Loucy (cell line): ENCODE results near the gene RNASE8.

Source experiments
- H2AFZ ChIP-seq: fragments of 200-600 bp; sonication (generic); 2 replicates; pipeline ENCODE4 v1.6.0; 2016; ENCODE audit warnings: antibody characterized with exemption, mild to moderate bottlenecking, low read length, moderate library complexity
- H3F3A ChIP-seq: fragments of 200-600 bp; 2 replicates; pipeline ENCODE4 v1.6.0; 2016; ENCODE audit warnings: antibody characterized with exemption, low read depth, mild to moderate bottlenecking
- H3K27me3 ChIP-seq: fragments of 200-600 bp; sonication (generic); 2 replicates; pipeline ENCODE4 v1.6.1; 2014; ENCODE audit warnings: low read length, mild to moderate bottlenecking; ENCODE audit not compliant: insufficient read depth, poor library complexity, severe bottlenecking
- H3K36me3 ChIP-seq: fragments of 200-600 bp; sonication (generic); 2 replicates; pipeline ENCODE4 v1.6.1; 2016; ENCODE audit warnings: low read length; ENCODE audit not compliant: insufficient read depth
- H3K4me1 ChIP-seq: fragments of 200-600 bp; sonication (generic); 2 replicates; pipeline ENCODE4 v1.5.1; 2014; ENCODE audit warnings: low read length, mild to moderate bottlenecking; ENCODE audit not compliant: insufficient read depth, poor library complexity, severe bottlenecking
- H3K4me2 ChIP-seq: fragments of 200-600 bp; sonication (generic); 2 replicates; pipeline ENCODE4 v1.6.0; 2014; ENCODE audit warnings: antibody characterized with exemption, low read length, low read depth, mild to moderate bottlenecking; ENCODE audit not compliant: poor library complexity, severe bottlenecking
- H3K4me3 ChIP-seq: fragments of 200-600 bp; sonication (generic); 2 replicates; pipeline ENCODE4 v1.5.1; 2014; ENCODE audit warnings: low read length, mild to moderate bottlenecking, mixed read lengths; ENCODE audit not compliant: poor library complexity, severe bottlenecking
- H3K79me2 ChIP-seq: fragments of 200-600 bp; sonication (generic); 2 replicates; pipeline ENCODE4 v1.6.1; 2014; ENCODE audit warnings: low read length; ENCODE audit not compliant: insufficient read depth
- H3K9ac ChIP-seq: fragments of 200-600 bp; sonication (generic); 2 replicates; pipeline ENCODE4 v1.6.0; 2014; ENCODE audit warnings: mild to moderate bottlenecking, low read depth, low read length, moderate library complexity; ENCODE audit not compliant: poor library complexity, severe bottlenecking
- H3K9me2 ChIP-seq: fragments of 200-600 bp; sonication (generic); replicated peaks from 2 replicates; pipeline ENCODE4 v1.6.1; 2016; ENCODE audit warnings: low read depth, low read length, mixed read lengths
- H3K9me3 ChIP-seq: fragments of 200-600 bp; sonication (generic); 2 replicates; pipeline ENCODE4 v1.6.1; 2014; ENCODE audit warnings: mild to moderate bottlenecking, antibody characterized with exemption, low read length, low read depth; ENCODE audit not compliant: insufficient read depth
- H4K20me1 ChIP-seq: fragments of 200-600 bp; sonication (generic); 2 replicates; pipeline ENCODE4 v1.6.0; 2014; ENCODE audit warnings: antibody characterized with exemption, low read length, mild to moderate bottlenecking; ENCODE audit not compliant: insufficient read depth, poor library complexity, severe bottlenecking
- EZH2phosphoT487 ChIP-seq: fragments of 200-600 bp; IDR thresholded peaks from 2 replicates; pipeline ENCODE4 v1.6.1; 2018; ENCODE audit warnings: antibody characterized with exemption, mild to moderate bottlenecking, moderate library complexity, borderline replicate concordance
- TF ChIP-seq, protein P1 (sequence below): fragments of 200-600 bp; sonication (generic); conservative IDR thresholded peaks from 2 replicates; pipeline ENCODE4 v1.5.1; 2014; ENCODE audit warnings: mild to moderate bottlenecking, antibody characterized with exemption, low read length

RNASE8 gene

DNA sequence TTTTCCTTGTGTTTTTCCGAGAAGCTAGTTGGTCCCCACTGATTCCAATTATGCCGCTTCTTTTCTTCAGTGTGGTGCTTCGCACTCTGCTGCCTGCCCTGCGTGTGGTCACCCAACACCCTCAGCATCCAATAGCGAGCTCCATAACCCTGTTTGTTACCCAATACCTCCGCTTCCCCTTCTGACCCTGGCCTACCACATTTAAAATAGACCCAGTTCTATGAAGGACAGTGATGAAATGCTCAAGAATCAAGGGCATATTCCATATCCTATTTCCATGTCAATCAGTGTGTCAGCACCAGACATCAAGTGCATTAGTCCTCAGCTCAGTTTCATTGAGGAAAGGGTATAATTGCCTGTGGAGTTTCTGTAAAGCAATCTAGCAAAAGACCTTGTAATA lies 42.3 kb upstream of the RNASE8 start:
- Histone ChIP-seq H3K9ac (no peak overlapping the region), H3K4me3 (no peak overlapping the region), H4K20me1 (no peaks in the 10 kb centered on the region), H2AFZ (no peak overlapping the region), H3K9me2 (no peaks in the 10 kb centered on the region), H3K36me3 (no peaks in the 10 kb centered on the region), H3K4me2 (no peak overlapping the region), H3K79me2 (no peaks in the 10 kb centered on the region), H3F3A (no peaks in the 10 kb centered on the region), H3K4me1 (no peaks in the 10 kb centered on the region), H3K27me3 (no peaks in the 10 kb centered on the region), H3K9me3 (no peaks in the 10 kb centered on the region)
- TF ChIP-seq, protein P1, sequence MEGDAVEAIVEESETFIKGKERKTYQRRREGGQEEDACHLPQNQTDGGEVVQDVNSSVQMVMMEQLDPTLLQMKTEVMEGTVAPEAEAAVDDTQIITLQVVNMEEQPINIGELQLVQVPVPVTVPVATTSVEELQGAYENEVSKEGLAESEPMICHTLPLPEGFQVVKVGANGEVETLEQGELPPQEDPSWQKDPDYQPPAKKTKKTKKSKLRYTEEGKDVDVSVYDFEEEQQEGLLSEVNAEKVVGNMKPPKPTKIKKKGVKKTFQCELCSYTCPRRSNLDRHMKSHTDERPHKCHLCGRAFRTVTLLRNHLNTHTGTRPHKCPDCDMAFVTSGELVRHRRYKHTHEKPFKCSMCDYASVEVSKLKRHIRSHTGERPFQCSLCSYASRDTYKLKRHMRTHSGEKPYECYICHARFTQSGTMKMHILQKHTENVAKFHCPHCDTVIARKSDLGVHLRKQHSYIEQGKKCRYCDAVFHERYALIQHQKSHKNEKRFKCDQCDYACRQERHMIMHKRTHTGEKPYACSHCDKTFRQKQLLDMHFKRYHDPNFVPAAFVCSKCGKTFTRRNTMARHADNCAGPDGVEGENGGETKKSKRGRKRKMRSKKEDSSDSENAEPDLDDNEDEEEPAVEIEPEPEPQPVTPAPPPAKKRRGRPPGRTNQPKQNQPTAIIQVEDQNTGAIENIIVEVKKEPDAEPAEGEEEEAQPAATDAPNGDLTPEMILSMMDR, result no peak
- no peak for TF ChIP-seq EZH2phosphoT487

DNA sequence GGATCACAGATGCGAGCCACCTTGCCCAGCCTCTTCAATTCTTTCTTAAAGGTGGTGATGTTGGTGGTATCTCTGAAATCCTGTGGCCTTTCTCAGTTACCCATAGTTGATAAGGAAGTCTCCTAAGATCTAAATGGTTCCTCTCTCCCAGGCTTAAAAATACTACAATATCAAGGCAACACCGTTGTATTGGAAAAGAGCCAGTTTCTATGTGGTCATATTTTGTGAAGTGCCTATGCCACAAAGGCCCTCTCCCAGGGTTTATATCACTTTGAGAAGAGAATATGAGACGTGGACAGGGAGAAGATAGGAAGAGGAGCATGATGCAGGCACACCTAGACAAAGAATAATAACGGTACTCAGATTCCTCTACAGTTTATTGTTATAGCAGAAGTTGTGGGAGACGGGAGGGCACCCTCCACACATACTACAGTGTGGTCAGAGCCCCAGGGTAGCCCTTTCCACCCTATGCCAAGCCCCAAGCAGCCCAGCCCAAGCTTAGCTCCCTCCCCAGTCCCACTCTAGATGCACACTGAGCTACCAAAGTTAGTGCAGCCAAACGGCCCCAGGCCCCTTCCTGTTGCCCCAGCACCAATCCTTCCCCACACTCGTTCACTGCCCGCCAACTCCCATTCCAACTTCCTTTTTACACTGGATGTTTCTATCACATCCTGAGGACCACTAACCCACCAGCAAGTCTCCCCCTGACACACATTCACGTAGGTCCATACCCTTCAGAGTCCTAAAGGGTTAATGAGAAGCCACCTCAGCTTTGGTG lies 41.0 kb upstream of the RNASE8 start:
- H3K4me3 ChIP-seq, result no peak overlapping the region
- H3F3A ChIP-seq, result no peaks in the 10 kb centered on the region
- H2AFZ ChIP-seq, result no peak overlapping the region
- no peaks in the 10 kb centered on the region for H3K79me2 ChIP-seq
- TF ChIP-seq, protein P1, result no peak
- no peak for TF ChIP-seq EZH2phosphoT487
- H3K9me3 ChIP-seq, result no peaks in the 10 kb centered on the region
- H3K27me3 ChIP-seq, result no peaks in the 10 kb centered on the region
- H3K36me3 ChIP-seq, result no peaks in the 10 kb centered on the region
- H3K4me2 ChIP-seq, result no peak overlapping the region
- no peaks in the 10 kb centered on the region for H4K20me1 ChIP-seq
- no peaks in the 10 kb centered on the region for H3K9me2 ChIP-seq
- no peak overlapping the region for H3K9ac ChIP-seq
- H3K4me1 ChIP-seq, result no peaks in the 10 kb centered on the region

DNA sequence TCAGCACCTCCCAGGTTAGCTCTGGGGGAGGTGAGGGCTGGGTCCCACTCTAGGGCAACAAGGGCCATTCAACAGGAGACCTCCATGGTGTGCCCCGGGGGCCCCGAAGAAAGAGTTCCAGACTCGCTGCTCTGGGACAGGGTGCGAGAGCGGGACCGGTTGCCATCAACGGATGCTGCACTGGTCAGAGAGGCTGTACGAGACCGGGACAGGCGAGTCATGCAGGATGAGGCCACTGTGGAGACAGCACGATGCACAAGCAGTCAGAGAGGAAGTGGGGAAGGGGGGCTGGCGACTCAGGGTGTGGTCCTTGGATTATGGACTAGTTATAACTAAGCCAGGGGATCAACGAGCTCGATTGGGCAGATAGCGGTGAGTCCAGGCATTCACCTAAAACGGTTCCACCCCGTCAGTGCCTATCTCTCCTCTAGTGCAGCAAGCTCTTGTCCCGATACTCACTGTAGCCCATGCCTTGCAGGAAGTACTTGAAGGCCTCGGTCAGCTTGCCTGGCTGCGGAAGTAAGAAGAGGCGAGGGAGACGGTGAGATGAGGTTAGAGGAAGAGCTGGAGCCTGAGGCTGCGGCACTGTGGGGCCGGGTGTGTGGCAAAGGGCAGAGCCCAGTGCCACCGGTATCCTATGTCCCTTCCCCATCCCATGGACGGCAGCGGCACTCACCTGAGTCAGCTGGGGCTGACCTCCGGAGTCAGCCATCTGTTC lies 39.9 kb upstream of the RNASE8 start:
- Histone ChIP-seq H2AFZ (no peak overlapping the region), H3K9ac (no peak overlapping the region), H3K4me2 (no peak overlapping the region), H3K27me3 (no peaks in the 10 kb centered on the region), H3F3A (no peaks in the 10 kb centered on the region), H3K79me2 (no peaks in the 10 kb centered on the region), H3K4me3 (no peak overlapping the region), H3K4me1 (no peaks in the 10 kb centered on the region), H3K36me3 (no peaks in the 10 kb centered on the region), H4K20me1 (no peaks in the 10 kb centered on the region), H3K9me3 (no peaks in the 10 kb centered on the region), H3K9me2 (no peaks in the 10 kb centered on the region)
- no peak for TF ChIP-seq EZH2phosphoT487
- TF ChIP-seq, protein P1, result no peak
